Gastrocnemius medialis (tissue), 4 donors: ENCODE data around the gene ERP29.

Experiments used
- CTCF ChIP-seq, 5 experiments: fragments of 450-650 bp in 3 of 5; fragments of 200-600 bp in 2 of 5; sonication (generic) in 2 of 5; IDR thresholded peaks in 4 of 5; conservative IDR thresholded peaks in 1 of 5; 1 replicate in 4 of 5; 2 replicates in 1 of 5; pipeline ENCODE4 v1.5.1; 2016 to 2019; ENCODE audit warnings: antibody characterized with exemption in 5 of 5, mild to moderate bottlenecking in 3 of 5, moderate library complexity in 3 of 5
- POLR2A ChIP-seq, 2 donors: fragments of 450-650 bp; IDR thresholded peaks; one replicate each; pipeline ENCODE4 v1.6.1; 2017; ENCODE audit warnings: antibody characterized with exemption in 2 of 2, mild to moderate bottlenecking in 2 of 2, moderate library complexity in 2 of 2

DNA sequence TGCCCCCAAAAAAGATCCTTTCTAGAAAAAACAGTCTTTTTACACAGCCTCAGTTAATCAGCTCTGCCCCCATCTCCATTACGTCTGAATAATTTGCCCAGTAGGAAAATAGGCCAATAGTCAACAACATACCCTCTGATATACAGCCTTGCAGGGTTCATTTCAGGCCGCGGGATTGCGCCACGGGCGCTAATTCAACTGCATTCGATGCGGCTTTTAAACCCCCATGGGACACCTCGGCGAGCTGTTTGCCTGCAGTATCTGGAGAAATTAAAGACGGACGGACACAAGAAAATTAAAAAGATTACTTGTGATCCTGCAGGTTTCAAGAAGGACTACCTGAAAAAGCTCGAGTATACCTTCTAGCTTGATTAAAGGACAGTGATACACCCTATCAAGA, 36.1 kb downstream of the ERP29 start:
- TF ChIP-seq CTCF (IDR thresholded peaks at IDR 0.05 in 4 of 5, conservative IDR thresholded peaks at IDR 0.05 in 1 of 5) (no peak), POLR2A (IDR thresholded peaks at IDR 0.05) (no peak)
